NCI-H82 (cell line): ENCODE data around the gene OR10Z1.

Source experiments
- DNase-seq: peaks from one replicate; lab custom pipeline; 2025; lab: John Stamatoyannopoulos, UW

OR10Z1 gene

GRCh38 chr1:158604968-158605367 is at the start of gene OR10Z1:
Gene OR10Z1 (plus strand): TSS chr1:158605268. CDS start chr1:158606439, 1,171 bp downstream.
- no peak for DNase-seq

GRCh38 chr1:158559696-158560095 is 45.4 kb upstream of the OR10Z1 start:
- DNase-seq: no peak

DNA sequence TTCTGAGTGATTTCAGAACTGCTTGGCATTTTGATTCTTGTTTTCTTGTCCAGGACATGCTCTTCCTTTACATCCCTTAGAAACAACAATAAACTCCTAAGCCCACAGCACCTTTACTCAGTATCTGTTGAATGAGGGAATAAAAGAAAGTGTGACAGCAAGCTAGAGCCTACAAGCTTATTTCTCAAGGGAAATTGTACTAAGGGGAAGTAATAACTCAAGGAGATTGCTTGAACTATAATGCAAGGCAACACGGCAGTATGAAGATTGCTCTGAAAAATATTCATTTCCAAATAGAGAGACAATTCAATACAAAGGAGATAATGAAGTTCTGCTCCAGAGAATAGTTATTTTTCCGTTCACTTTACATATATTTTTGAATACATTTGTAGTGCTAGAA is 41.2 kb upstream of the OR10Z1 start:
- no peak for DNase-seq

DNA sequence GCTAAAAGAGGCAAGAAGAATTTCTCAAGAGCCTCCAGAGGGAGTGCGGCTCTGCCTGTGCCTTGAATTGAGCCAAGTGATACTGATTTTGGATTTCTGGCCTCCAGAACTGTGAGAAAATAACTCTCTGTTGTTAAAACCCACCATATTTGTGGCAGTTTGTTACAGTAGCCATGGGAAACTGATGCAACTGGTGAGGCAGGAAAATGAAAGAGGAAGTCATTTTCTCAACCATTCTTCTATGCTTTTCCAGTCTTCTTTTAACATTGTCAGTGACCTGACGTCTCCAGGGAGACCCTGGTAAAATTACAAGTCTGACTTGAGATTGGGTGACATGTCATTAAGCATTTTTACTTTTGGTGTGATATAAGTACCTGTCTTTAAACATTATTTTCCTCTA is 40.5 kb upstream of the OR10Z1 start:
- no peak for DNase-seq

DNA sequence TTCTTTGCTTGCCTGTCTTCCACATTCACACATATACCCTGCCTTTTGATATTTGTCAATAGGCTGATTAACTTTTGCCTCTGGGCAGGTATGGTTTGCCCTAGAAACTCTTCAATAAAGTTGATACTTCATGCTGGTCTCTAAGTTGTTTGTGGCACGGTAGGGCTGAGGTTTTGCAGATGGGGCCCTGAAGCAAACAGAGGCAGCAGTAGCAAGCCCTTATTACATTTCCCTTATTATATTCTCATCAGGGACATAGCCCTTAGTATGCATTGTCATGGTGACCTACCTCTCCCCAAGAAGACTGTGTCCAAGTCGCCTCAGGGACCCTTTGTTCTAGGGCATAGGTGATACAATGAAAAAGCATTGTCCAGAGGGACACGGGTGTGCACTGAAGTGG is 34.6 kb upstream of the OR10Z1 start, which contains the start of gene OR6P1:
Gene OR6P1, minus strand, starts transcription at position 101 of the 400 bp plus-strand sequence. CDS start 6,976 bp downstream, outside the sequence.
- DNase-seq: no peak

GRCh38 chr1:158572226-158572625 is 32.8 kb upstream of the OR10Z1 start:
- DNase-seq: no peak

GRCh38 chr1:158577561-158577960 is 27.5 kb upstream of the OR10Z1 start:
- no peak for DNase-seq

- DNase-seq: no peak
Measured at GRCh38 chr1:158579733-158580132, 25.3 kb upstream of the OR10Z1 start, which contains the start of gene OR10X1. Gene OR10X1 (minus strand): TSS chr1:158579899. CDS start chr1:158579899, 0 bp downstream.

GRCh38 chr1:158583962-158584361 is 21.1 kb upstream of the OR10Z1 start:
- no peak for DNase-seq

DNA sequence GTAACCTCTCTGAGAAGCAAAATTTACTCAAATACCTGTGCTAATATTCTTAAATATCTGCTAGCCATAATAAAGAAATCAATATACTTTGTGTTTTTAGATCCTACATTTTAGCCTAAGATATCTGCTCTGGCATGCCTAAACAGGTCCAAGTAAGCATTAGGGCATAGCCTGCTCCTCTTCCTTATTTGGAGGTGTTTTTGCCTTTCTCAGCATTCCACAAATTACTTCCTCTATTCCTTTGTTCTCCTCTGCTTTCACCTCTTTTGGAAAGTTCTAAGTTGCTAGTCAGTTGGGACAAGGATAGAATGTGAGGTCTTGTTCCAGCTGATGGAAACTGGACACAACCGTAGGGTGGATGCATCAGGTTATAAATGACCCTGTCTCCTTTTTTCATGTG is 18.1 kb upstream of the OR10Z1 start:
- DNase-seq: no peak

GRCh38 chr1:158600735-158601134 is 4.3 kb upstream of the OR10Z1 start:
- no peak for DNase-seq

- DNase-seq: no peak
Measured at GRCh38 chr1:158607296-158607695, 2.2 kb downstream of the OR10Z1 start.

GRCh38 chr1:158611916-158612315 is 6.8 kb downstream of the OR10Z1 start:
- no peak for DNase-seq

GRCh38 chr1:158613764-158614163 is 8.7 kb downstream of the OR10Z1 start:
- DNase-seq: no peak

- DNase-seq: no peak
Measured at GRCh38 chr1:158638146-158638545, 33.1 kb downstream of the OR10Z1 start.

GRCh38 chr1:158638904-158639303 is 33.8 kb downstream of the OR10Z1 start:
- DNase-seq: no peak

DNA sequence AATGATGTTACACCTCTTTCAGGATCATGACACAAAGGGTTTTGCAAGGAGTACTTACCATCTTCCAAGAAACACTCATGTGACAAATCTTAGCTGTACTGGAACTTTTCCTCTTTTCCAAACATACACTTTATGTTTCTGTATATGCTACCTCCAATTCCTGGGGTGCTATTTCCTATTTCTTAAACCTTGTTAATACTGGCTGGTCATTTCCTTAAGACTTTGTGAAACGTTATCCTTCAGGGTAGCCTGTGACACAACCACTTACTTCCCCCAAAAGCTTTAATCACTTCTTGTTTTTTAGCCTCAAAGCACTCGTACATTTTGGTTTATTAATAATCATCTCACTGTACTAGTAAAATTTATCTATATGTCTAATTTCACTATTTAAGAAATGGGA is 39.4 kb downstream of the OR10Z1 start:
- no peak for DNase-seq

- no peak for DNase-seq
Measured at GRCh38 chr1:158646465-158646864, 41.4 kb downstream of the OR10Z1 start.

- DNase-seq: no peak
Measured at GRCh38 chr1:158649052-158649451, 44.0 kb downstream of the OR10Z1 start.

DNA sequence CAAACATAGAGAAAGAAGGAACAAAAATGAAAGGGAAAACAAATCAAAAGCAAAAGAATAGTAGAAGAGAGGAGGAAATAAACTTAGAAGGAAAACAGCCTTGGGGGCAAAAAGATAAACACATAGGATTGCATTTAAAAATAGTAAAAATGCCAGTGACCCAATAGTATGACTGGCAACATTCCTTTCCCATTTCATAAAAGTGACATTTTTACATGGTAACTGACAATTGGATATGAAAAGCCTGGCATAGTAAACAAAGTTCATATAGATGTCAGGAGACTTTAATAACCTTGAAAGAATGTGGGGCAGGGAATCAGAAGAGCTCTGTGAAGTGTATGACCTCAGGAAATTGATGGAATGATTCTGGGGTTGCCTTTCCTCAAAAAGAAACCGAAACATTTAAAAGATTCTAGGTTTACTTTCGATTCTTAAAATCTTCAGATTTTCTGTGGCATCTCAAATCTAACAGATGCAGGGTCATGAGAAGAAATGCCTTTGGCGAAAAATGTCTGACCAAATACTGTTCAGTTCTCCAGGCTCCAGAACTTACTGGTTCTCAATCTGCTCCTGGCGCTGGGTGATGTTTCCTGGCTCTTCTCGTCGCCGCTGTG is 47.8 kb downstream of the OR10Z1 start:
- DNase-seq: no peak

DNA sequence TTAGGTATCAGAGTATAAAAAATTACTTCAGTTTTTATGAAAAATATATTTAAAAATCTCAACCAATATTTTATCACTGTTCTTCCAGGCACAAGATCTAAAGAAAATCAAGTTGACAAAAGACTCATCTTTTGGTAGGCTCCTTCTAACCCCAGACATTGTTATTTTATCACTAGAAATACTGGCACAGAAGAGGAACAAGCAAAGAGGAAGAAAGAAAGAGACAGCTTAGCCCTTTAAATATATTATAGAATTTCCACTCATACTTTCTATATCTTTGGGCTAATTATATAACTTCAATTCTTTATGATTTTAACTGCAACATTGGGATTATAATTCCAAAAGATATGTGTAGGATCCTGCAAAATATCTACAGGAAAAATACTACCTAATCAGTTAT is 49.0 kb downstream of the OR10Z1 start:
- no peak for DNase-seq

- no peak for DNase-seq
Measured at GRCh38 chr1:158654571-158654970, 49.5 kb downstream of the OR10Z1 start.
